Smooth muscle cell (in vitro differentiated cells): ENCODE data around the gene CASK. TPM values are rescaled to one million over a fixed set of nuclear protein-coding genes. Genes with fewer than 3 reads are reported as not detected.

ENCODE experiments used
- DNase-seq: peaks from one replicate; lab custom pipeline; 2025; ENCODE audit not compliant: unreplicated experiment; lab: John Stamatoyannopoulos, UW
- H2AFZ ChIP-seq: fragments of 200-600 bp; sonication (generic); 2 replicates; pipeline ENCODE4 v1.6.0; 2016; ENCODE audit warnings: antibody characterized with exemption, low read depth, mild to moderate bottlenecking
- H3F3A ChIP-seq: fragments of 200-600 bp; sonication (generic); 2 replicates; pipeline ENCODE4 v1.6.0; 2017; ENCODE audit warnings: antibody characterized with exemption, low read depth
- H3K27ac ChIP-seq: fragments of 200-600 bp; sonication (generic); 2 replicates; pipeline ENCODE4 v1.5.1; 2016; ENCODE audit warnings: low read depth, mild to moderate bottlenecking
- H3K27me3 ChIP-seq: fragments of 200-600 bp; sonication (generic); 2 replicates; pipeline ENCODE4 v1.6.1; 2016; ENCODE audit warnings: low read depth, mild to moderate bottlenecking
- H3K36me3 ChIP-seq: fragments of 200-600 bp; sonication (generic); 2 replicates; pipeline ENCODE4 v1.5.1; 2016; ENCODE audit warnings: low read depth
- H3K4me1 ChIP-seq: fragments of 200-600 bp; sonication (generic); 2 replicates; pipeline ENCODE4 v1.5.1; 2016; ENCODE audit warnings: low read depth
- H3K4me2 ChIP-seq: fragments of 200-600 bp; sonication (generic); 2 replicates; pipeline ENCODE4 v1.6.0; 2016; ENCODE audit warnings: mild to moderate bottlenecking
- H3K4me3 ChIP-seq: fragments of 200-600 bp; sonication (generic); 2 replicates; pipeline ENCODE4 v1.5.1; 2016; ENCODE audit warnings: mild to moderate bottlenecking
- H3K79me2 ChIP-seq: fragments of 200-600 bp; sonication (generic); 2 replicates; pipeline ENCODE4 v1.6.0; 2016; ENCODE audit warnings: low read depth, mild to moderate bottlenecking
- H3K9ac ChIP-seq: fragments of 200-600 bp; sonication (generic); 2 replicates; pipeline ENCODE4 v1.6.0; 2016; ENCODE audit warnings: low read depth
- H3K9me3 ChIP-seq: fragments of 200-600 bp; sonication (generic); replicated peaks from 2 replicates; pipeline ENCODE4 v1.5.1; 2016; ENCODE audit warnings: low read depth
- H4K20me1 ChIP-seq: fragments of 200-600 bp; sonication (generic); 2 replicates; pipeline ENCODE4 v1.6.0; 2016; ENCODE audit warnings: low read depth
- CTCF ChIP-seq: fragments of 200-600 bp; sonication (generic); IDR thresholded peaks from 2 replicates; pipeline ENCODE4 v1.5.1; 2017; ENCODE audit warnings: borderline replicate concordance, mild to moderate bottlenecking, antibody characterized with exemption; ENCODE audit not compliant: insufficient read depth, poor library complexity, severe bottlenecking
- WGBS: methylation state at CpG from one replicate; pipeline ENCODE4 v1.1.7; 2016; ENCODE audit warnings: low lambda C conversion rate; 5-methylcytosine and 5-hydroxymethylcytosine counted together
- polyA plus RNA-seq: library from polyadenylated mRNA; unstranded; fragments of >200 nt; fragmentation: Nextera tagmentation; extraction: Ambion mirVana; gene quantifications from 2 replicates; pipeline ENCODE4 v1.2.1, GENCODE V29; 2016
- total RNA-seq: library from RNA; depleted of rRNA; stranded (reverse); fragments of >200 nt; gene quantifications from 2 replicates; pipeline ENCODE4 v1.2.3, GENCODE V29; 2014

The CASK gene
- total and polyA plus RNA-seq, 2 experiments from 2014 or later, result 49.4 to 97.5 TPM

- Histone ChIP-seq H3K9me3 (no peaks in the 10 kb centered on the region), H2AFZ (no peak overlapping the region), H4K20me1 (no peaks in the 10 kb centered on the region), H3K4me2 (no peak overlapping the region), H3K27ac (no peak overlapping the region), H3K4me3 (no peak overlapping the region), H3K79me2 (no peaks in the 10 kb centered on the region), H3K4me1 (no peaks in the 10 kb centered on the region), H3K9ac (no peak overlapping the region), H3K36me3 (no peaks in the 10 kb centered on the region), H3K27me3 (no peaks in the 10 kb centered on the region), H3F3A (no peaks in the 10 kb centered on the region)
- WGBS, result 60% methylated on average over 2 of the region's 2 CpGs
- TF ChIP-seq CTCF, result no peak
- DNase-seq, result no peak
These were observed 36.8 kb upstream of the CASK start for GRCh38 chrX:41960142-41960541.

- H3K4me2 ChIP-seq, result no peak overlapping the region
- no peaks in the 10 kb centered on the region for H3K79me2 ChIP-seq
- H3K36me3 ChIP-seq, result no peaks in the 10 kb centered on the region
- no peaks in the 10 kb centered on the region for H4K20me1 ChIP-seq
- no peak for DNase-seq
- no peaks in the 10 kb centered on the region for H3K4me1 ChIP-seq
- H3K27me3 ChIP-seq, result no peaks in the 10 kb centered on the region
- H3K27ac ChIP-seq, result no peak overlapping the region
- no peak overlapping the region for H2AFZ ChIP-seq
- H3K9ac ChIP-seq, result no peak overlapping the region
- no peaks in the 10 kb centered on the region for H3F3A ChIP-seq
- H3K9me3 ChIP-seq, result no peaks in the 10 kb centered on the region
- no peak for TF ChIP-seq CTCF
- H3K4me3 ChIP-seq, result no peak overlapping the region
These were observed 35.5 kb upstream of the CASK start for GRCh38 chrX:41958861-41959260.

- H3K9ac ChIP-seq, result no peak overlapping the region
- no peak overlapping the region for H3K4me3 ChIP-seq
- no peak overlapping the region for H3K27ac ChIP-seq
- no peaks in the 10 kb centered on the region for H4K20me1 ChIP-seq
- 59% methylated on average over 2 of the region's 2 CpGs for WGBS
- H3K36me3 ChIP-seq, result no peaks in the 10 kb centered on the region
- no peaks in the 10 kb centered on the region for H3F3A ChIP-seq
- no peak for DNase-seq
- no peaks in the 10 kb centered on the region for H3K4me1 ChIP-seq
- H2AFZ ChIP-seq, result no peak overlapping the region
- H3K4me2 ChIP-seq, result no peak overlapping the region
- no peaks in the 10 kb centered on the region for H3K79me2 ChIP-seq
- H3K9me3 ChIP-seq, result no peaks in the 10 kb centered on the region
- no peaks in the 10 kb centered on the region for H3K27me3 ChIP-seq
- TF ChIP-seq CTCF, result no peak
These were observed 32.7 kb upstream of the CASK start for GRCh38 chrX:41956027-41956426.

GRCh38 chrX:41952102-41952501 is 28.7 kb upstream of the CASK start:
- no peaks in the 10 kb centered on the region for H4K20me1 ChIP-seq
- H3K4me2 ChIP-seq, result no peak overlapping the region
- no peak overlapping the region for H2AFZ ChIP-seq
- TF ChIP-seq CTCF, result no peak
- no peaks in the 10 kb centered on the region for H3F3A ChIP-seq
- no peak overlapping the region for H3K9ac ChIP-seq
- no peaks in the 10 kb centered on the region for H3K27me3 ChIP-seq
- 72% methylated on average over 5 of the region's 5 CpGs for WGBS
- no peak overlapping the region for H3K27ac ChIP-seq
- no peaks in the 10 kb centered on the region for H3K9me3 ChIP-seq
- H3K4me1 ChIP-seq, result no peaks in the 10 kb centered on the region
- H3K79me2 ChIP-seq, result no peaks in the 10 kb centered on the region
- no peaks in the 10 kb centered on the region for H3K36me3 ChIP-seq
- H3K4me3 ChIP-seq, result no peak overlapping the region
- DNase-seq, result no peak
